Measurements from ENCODE around the gene H19.

H19 gene

GRCh38 chr11:1982873-1983600 lies 14.6 kb downstream of the H19 start:
- no peak for DNase-seq

- DNase-seq, result no peak
Observed at GRCh38 chr11:1979607-1980006, 18.0 kb downstream of the H19 start.

GRCh38 chr11:1978720-1979473 lies 18.7 kb downstream of the H19 start:
- no peak for DNase-seq

- no peak for DNase-seq
Observed at GRCh38 chr11:1975185-1975584, 22.5 kb downstream of the H19 start.

- DNase-seq, result no peak
Observed at GRCh38 chr11:1970956-1971355, 26.7 kb downstream of the H19 start.

- DNase-seq, result no peak
Observed at GRCh38 chr11:1969776-1970175, 27.9 kb downstream of the H19 start.

GRCh38 chr11:1969035-1969434 lies 28.6 kb downstream of the H19 start:
- no peak for DNase-seq

GRCh38 chr11:1968454-1969002 lies 29.1 kb downstream of the H19 start:
- no peak for DNase-seq

- no peak for DNase-seq
Observed at GRCh38 chr11:1967641-1968225, 29.9 kb downstream of the H19 start.

- no peak for DNase-seq
Observed at GRCh38 chr11:1966531-1966930, 31.1 kb downstream of the H19 start.

GRCh38 chr11:1964955-1965354 lies 32.7 kb downstream of the H19 start:
- DNase-seq, result no peak

- DNase-seq, result no peak
Observed at GRCh38 chr11:1964348-1964747, 33.3 kb downstream of the H19 start.

- DNase-seq, result no peak
Observed at GRCh38 chr11:1963864-1964263, 33.8 kb downstream of the H19 start.

- DNase-seq, result no peak
Observed at GRCh38 chr11:1959786-1960185, 37.9 kb downstream of the H19 start.

GRCh38 chr11:1958367-1958766 lies 39.3 kb downstream of the H19 start:
- DNase-seq, result no peak

- no peak for DNase-seq
Observed at GRCh38 chr11:1953489-1954266, 44.0 kb downstream of the H19 start.

GRCh38 chr11:1952806-1953482 lies 44.7 kb downstream of the H19 start:
- DNase-seq, result no peak

GRCh38 chr11:1949922-1950321 lies 47.7 kb downstream of the H19 start:
- no peak for DNase-seq

- no peak for DNase-seq
Observed at GRCh38 chr11:1949302-1949701, 48.3 kb downstream of the H19 start.

- no peak for DNase-seq
Observed at GRCh38 chr11:1948389-1948788, 49.3 kb downstream of the H19 start.

GRCh38 chr11:1947592-1948237 lies 49.9 kb downstream of the H19 start:
- no peak for DNase-seq
